Activated T-helper 2 cell treated with anti-CD3 and anti-CD28 coated beads, Interferon-gamma antibody, Interleukin-2, Interleukin-4, amounts not matched to agents 10 μg/mL and 5 μg/mL and 100 μg/mL, durations not matched to agents 14 hours and 24 hours and 36 hours (primary cell): Measurements from ENCODE around the gene TRIM24. TPM values are rescaled to one million over a fixed set of nuclear protein-coding genes. Genes with fewer than 3 reads are reported as not detected.
"Not testable (repeated sequence)": the region's sequence is repeated elsewhere in the genome, so short reads cannot be mapped to it uniquely, and the experiment has no call there.

Experiments used
- DNase-seq: peaks from one replicate; pipeline ENCODE4 v3.0.0; 2021; ENCODE audit warnings: low spot score
- H3K27ac Mint-ChIP-seq: one replicate; pipeline ENCODE4 v1.8.0; 2021; ENCODE audit warnings: mixed read lengths
- H3K27me3 Mint-ChIP-seq: one replicate; pipeline ENCODE4 v1.8.0; 2021; ENCODE audit warnings: low read depth, mixed read lengths
- H3K36me3 Mint-ChIP-seq: one replicate; pipeline ENCODE4 v1.8.0; 2021; ENCODE audit warnings: low read depth, mixed read lengths
- H3K4me1 Mint-ChIP-seq: one replicate; pipeline ENCODE4 v1.8.0; 2021; ENCODE audit warnings: low read depth, mixed read lengths
- H3K4me3 Mint-ChIP-seq: one replicate; pipeline ENCODE4 v1.8.0; 2021; ENCODE audit warnings: low read depth, mild to moderate bottlenecking, moderate library complexity, mixed read lengths
- H3K9me3 Mint-ChIP-seq: one replicate; pipeline ENCODE4 v1.8.0; 2021; ENCODE audit warnings: mixed read lengths
- intact Hi-C: fragments of 100-400 bp; cut with micrococcal nuclease; formaldehyde crosslinking; loops from one replicate; pipeline ENCODE4 v1.15.1; 2023
- total RNA-seq: library from RNA; stranded (reverse); gene quantifications from 2 replicates; pipeline ENCODE4 v1.2.3, GENCODE V29; 2022

TRIM24 gene
- 16.7 and 17.6 TPM in 2 replicates for total RNA-seq

GRCh38 chr7:138460176-138460648, at the start of gene TRIM24:
Gene TRIM24, plus strand, starts transcription at chr7:138460259. Its CDS starts 290 bp downstream, at chr7:138460549.
- peak; percentile 95 for DNase-seq
- Mint-ChIP-seq H3K27me3 (peaks cover 3% of the 10 kb centered on the region), H3K36me3 (peaks cover 17% of the 10 kb centered on the region), H3K4me1 (peaks cover 30% of the 10 kb centered on the region), H3K9me3 (no peaks in the 10 kb centered on the region), H3K4me3 (peak within 1 kb of the TSS; percentile 95), H3K27ac (peak within 1 kb of the TSS; percentile 92)
- intact Hi-C loops = loop anchor here (1.0 to 5.0 kb wide), 6 partner anchors 167 to 458 kb away; partner anchors contain the start of gene CREB3L2

GRCh38 chr7:138412077-138412476, 48.0 kb upstream of the TRIM24 start:
- H3K4me1 Mint-ChIP-seq, H3K27ac Mint-ChIP-seq, H3K36me3 Mint-ChIP-seq, H3K4me3 Mint-ChIP-seq, H3K9me3 Mint-ChIP-seq, DNase-seq, H3K27me3 Mint-ChIP-seq, intact Hi-C loops: not testable (repeated sequence)

GRCh38 chr7:138412921-138413320, 47.1 kb upstream of the TRIM24 start:
- H3K4me1 Mint-ChIP-seq, H3K27me3 Mint-ChIP-seq, H3K4me3 Mint-ChIP-seq, H3K27ac Mint-ChIP-seq, H3K9me3 Mint-ChIP-seq, H3K36me3 Mint-ChIP-seq, DNase-seq, intact Hi-C loops: not testable (repeated sequence)

- no peaks in the 10 kb centered on the region for H3K36me3 Mint-ChIP-seq
- H3K4me3 Mint-ChIP-seq = no peak overlapping the region
- no peak for DNase-seq
- H3K9me3 Mint-ChIP-seq = peaks cover 7% of the 10 kb centered on the region
- H3K27me3 Mint-ChIP-seq = no peaks in the 10 kb centered on the region
- intact Hi-C loops = no loop called here
- H3K27ac Mint-ChIP-seq = no peak overlapping the region
- no peaks in the 10 kb centered on the region for H3K4me1 Mint-ChIP-seq
Observed at GRCh38 chr7:138417078-138417700, 42.9 kb upstream of the TRIM24 start.

- Mint-ChIP-seq H3K4me1 (no peaks in the 10 kb centered on the region), H3K36me3 (no peaks in the 10 kb centered on the region), H3K27ac (no peak overlapping the region), H3K4me3 (no peak overlapping the region), H3K27me3 (no peaks in the 10 kb centered on the region), H3K9me3 (peaks cover 7% of the 10 kb centered on the region)
- intact Hi-C loops = no loop called here
- DNase-seq = no peak
Observed at GRCh38 chr7:138417764-138418163, 42.3 kb upstream of the TRIM24 start.

- intact Hi-C loops, H3K9me3 Mint-ChIP-seq, H3K4me3 Mint-ChIP-seq, H3K36me3 Mint-ChIP-seq, H3K27me3 Mint-ChIP-seq, H3K4me1 Mint-ChIP-seq, H3K27ac Mint-ChIP-seq, DNase-seq: not testable (repeated sequence)
Observed at GRCh38 chr7:138418403-138418802, 41.7 kb upstream of the TRIM24 start.

- H3K36me3 Mint-ChIP-seq = no peaks in the 10 kb centered on the region
- H3K4me1 Mint-ChIP-seq = no peaks in the 10 kb centered on the region
- no peak overlapping the region for H3K4me3 Mint-ChIP-seq
- DNase-seq = no peak
- intact Hi-C loops = no loop called here
- H3K27ac Mint-ChIP-seq = no peak overlapping the region
- peaks cover 16% of the 10 kb centered on the region for H3K9me3 Mint-ChIP-seq
- H3K27me3 Mint-ChIP-seq = no peaks in the 10 kb centered on the region
Observed at GRCh38 chr7:138425026-138425425, 35.0 kb upstream of the TRIM24 start.

- no peak for DNase-seq
- H3K36me3 Mint-ChIP-seq = no peaks in the 10 kb centered on the region
- H3K4me3 Mint-ChIP-seq = no peak overlapping the region
- H3K9me3 Mint-ChIP-seq = peaks cover 32% of the 10 kb centered on the region
- H3K4me1 Mint-ChIP-seq = no peaks in the 10 kb centered on the region
- H3K27ac Mint-ChIP-seq = no peak overlapping the region
- intact Hi-C loops = no loop called here
- no peaks in the 10 kb centered on the region for H3K27me3 Mint-ChIP-seq
Observed at GRCh38 chr7:138429577-138430250, 30.3 kb upstream of the TRIM24 start.

GRCh38 chr7:138431517-138431916, 28.5 kb upstream of the TRIM24 start:
- no peaks in the 10 kb centered on the region for H3K4me1 Mint-ChIP-seq
- H3K27me3 Mint-ChIP-seq = no peaks in the 10 kb centered on the region
- H3K9me3 Mint-ChIP-seq = peaks cover 32% of the 10 kb centered on the region
- no peaks in the 10 kb centered on the region for H3K36me3 Mint-ChIP-seq
- no peak for DNase-seq
- no peak overlapping the region for H3K4me3 Mint-ChIP-seq
- no peak overlapping the region for H3K27ac Mint-ChIP-seq
- intact Hi-C loops = no loop called here

- no peak for DNase-seq
- H3K27me3 Mint-ChIP-seq = no peaks in the 10 kb centered on the region
- no peak overlapping the region for H3K27ac Mint-ChIP-seq
- intact Hi-C loops = no loop called here
- no peaks in the 10 kb centered on the region for H3K4me1 Mint-ChIP-seq
- peaks cover 28% of the 10 kb centered on the region for H3K9me3 Mint-ChIP-seq
- no peak overlapping the region for H3K4me3 Mint-ChIP-seq
- no peaks in the 10 kb centered on the region for H3K36me3 Mint-ChIP-seq
Observed at GRCh38 chr7:138433583-138434443, 26.2 kb upstream of the TRIM24 start.

- no peaks in the 10 kb centered on the region for H3K36me3 Mint-ChIP-seq
- H3K27me3 Mint-ChIP-seq = no peaks in the 10 kb centered on the region
- no peak for DNase-seq
- intact Hi-C loops = no loop called here
- peaks cover 2% of the 10 kb centered on the region for H3K4me1 Mint-ChIP-seq
- H3K9me3 Mint-ChIP-seq = peaks cover 23% of the 10 kb centered on the region
- H3K27ac Mint-ChIP-seq = no peak overlapping the region
- no peak overlapping the region for H3K4me3 Mint-ChIP-seq
Observed at GRCh38 chr7:138434597-138435019, 25.5 kb upstream of the TRIM24 start.

GRCh38 chr7:138435231-138435919, 24.7 kb upstream of the TRIM24 start:
- H3K27me3 Mint-ChIP-seq = no peaks in the 10 kb centered on the region
- peaks cover 2% of the 10 kb centered on the region for H3K4me1 Mint-ChIP-seq
- peaks cover 15% of the 10 kb centered on the region for H3K9me3 Mint-ChIP-seq
- no peak for DNase-seq
- H3K36me3 Mint-ChIP-seq = no peaks in the 10 kb centered on the region
- intact Hi-C loops = no loop called here
- no peak overlapping the region for H3K4me3 Mint-ChIP-seq
- no peak overlapping the region for H3K27ac Mint-ChIP-seq
